ENCODE results near the gene NDST1. TPM values are rescaled to one million over a fixed set of nuclear protein-coding genes. Genes with fewer than 3 reads are reported as not detected.

NDST1 gene
- total RNA-seq, 6 donors from 2014 or later = 81.7 to 265 (median 166) TPM

DNA sequence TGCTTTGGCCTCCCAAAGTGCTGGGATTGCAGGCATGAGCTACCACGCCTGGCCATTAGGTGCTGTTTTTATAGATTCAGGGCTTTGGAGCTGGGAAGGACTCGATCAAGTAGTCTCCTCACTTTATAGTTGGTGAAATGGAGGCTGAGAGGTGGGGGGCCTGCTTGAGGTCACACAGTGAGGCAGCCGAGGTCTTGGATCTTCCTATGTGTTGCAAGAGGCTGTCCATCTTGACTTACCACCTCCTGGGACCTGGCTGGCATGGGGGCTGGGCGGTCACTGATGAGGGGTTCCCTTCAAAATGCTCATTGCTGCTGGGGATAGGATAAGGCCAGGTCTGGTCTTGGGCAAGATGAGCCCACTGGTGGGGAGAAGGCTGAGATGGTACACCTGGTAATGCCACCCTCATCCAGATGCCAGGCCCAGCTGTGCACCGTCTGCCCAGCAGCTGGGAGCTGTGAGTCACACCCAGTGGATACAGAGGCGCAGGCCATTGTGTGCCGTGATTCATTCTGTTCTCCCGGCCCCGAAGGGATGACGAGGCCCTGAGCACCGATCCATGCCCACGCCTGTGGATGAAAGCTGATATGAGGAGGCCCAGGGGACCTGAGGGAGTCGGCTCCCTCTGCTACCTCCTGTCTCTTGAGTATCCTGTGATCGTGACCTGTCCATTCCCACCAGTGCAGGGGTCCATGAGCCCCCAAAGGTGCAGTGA, 10.5 kb upstream of the NDST1 start:
- no peak overlapping the region for H3K4me3 ChIP-seq
- no peaks in the 10 kb centered on the region for H3K9me3 ChIP-seq
- H3K27ac ChIP-seq = peak overlapping the region; percentile 61 to 84 (median 83)
- DNase-seq = peak; percentile 51 to 77
- 64 to 69% methylated on average over 9 to 14 of the region's 14 CpGs for WGBS, 2 donors
- peaks cover 0 to 6% (median 0%) of the 10 kb centered on the region in 4 donors for H3K36me3 ChIP-seq
- peaks cover 60 to 69% (median 64%) of the 10 kb centered on the region in 4 donors for H3K4me1 ChIP-seq
- peak; percentile 74 to 88 for ATAC-seq (ENCODE audit: low FRiP score in 2 of 2)
- H3K27me3 ChIP-seq = no peaks in the 10 kb centered on the region
- no peak for TF ChIP-seq EP300 (IDR thresholded peaks at IDR 0.05)
- TF ChIP-seq POLR2AphosphoS5 (IDR thresholded peaks at IDR 0.05) = peak; percentile 73 to 88
- TF ChIP-seq, protein P1, sequence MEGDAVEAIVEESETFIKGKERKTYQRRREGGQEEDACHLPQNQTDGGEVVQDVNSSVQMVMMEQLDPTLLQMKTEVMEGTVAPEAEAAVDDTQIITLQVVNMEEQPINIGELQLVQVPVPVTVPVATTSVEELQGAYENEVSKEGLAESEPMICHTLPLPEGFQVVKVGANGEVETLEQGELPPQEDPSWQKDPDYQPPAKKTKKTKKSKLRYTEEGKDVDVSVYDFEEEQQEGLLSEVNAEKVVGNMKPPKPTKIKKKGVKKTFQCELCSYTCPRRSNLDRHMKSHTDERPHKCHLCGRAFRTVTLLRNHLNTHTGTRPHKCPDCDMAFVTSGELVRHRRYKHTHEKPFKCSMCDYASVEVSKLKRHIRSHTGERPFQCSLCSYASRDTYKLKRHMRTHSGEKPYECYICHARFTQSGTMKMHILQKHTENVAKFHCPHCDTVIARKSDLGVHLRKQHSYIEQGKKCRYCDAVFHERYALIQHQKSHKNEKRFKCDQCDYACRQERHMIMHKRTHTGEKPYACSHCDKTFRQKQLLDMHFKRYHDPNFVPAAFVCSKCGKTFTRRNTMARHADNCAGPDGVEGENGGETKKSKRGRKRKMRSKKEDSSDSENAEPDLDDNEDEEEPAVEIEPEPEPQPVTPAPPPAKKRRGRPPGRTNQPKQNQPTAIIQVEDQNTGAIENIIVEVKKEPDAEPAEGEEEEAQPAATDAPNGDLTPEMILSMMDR (IDR thresholded peaks at IDR 0.05) = no peak
- TF ChIP-seq POLR2A (IDR thresholded peaks at IDR 0.05) = no peak

DNA sequence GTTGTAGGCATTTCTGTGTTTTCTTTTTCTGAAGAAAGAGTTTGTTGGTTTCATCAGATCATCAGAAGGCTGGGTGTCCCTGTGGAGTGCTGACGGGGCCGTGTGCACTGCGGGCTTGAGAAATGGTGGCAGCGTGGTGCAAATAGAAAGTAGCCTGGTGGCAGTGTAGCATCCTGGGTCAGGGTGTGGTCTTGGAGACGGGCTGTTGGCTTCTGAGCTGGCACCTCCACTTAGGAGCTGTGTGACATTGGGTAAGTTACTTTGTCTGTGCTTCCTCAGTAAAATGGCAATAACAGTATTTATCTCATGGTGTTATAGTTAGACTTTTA, 10.0 kb upstream of the NDST1 start:
- Histone ChIP-seq H3K27ac (peak overlapping the region; percentile 61 to 84 (median 83)), H3K9me3 (no peaks in the 10 kb centered on the region), H3K4me3 (no peak overlapping the region), H3K36me3 (peaks cover 0 to 6% (median 0%) of the 10 kb centered on the region in 4 donors), H3K27me3 (no peaks in the 10 kb centered on the region), H3K4me1 (peaks cover 65 to 72% (median 68%) of the 10 kb centered on the region in 4 donors)
- ATAC-seq (ENCODE audit: low FRiP score in 2 of 2) (peak in 1 of 2 donors; percentile 35), DNase-seq (no peak)
- WGBS, 2 donors = 68 to 69% methylated on average over 5 of the region's 5 CpGs
- TF ChIP-seq POLR2AphosphoS5 (IDR thresholded peaks at IDR 0.05) = no peak
- no peak for TF ChIP-seq POLR2A (IDR thresholded peaks at IDR 0.05)
- TF ChIP-seq, protein P1 (IDR thresholded peaks at IDR 0.05) = no peak
- no peak for TF ChIP-seq EP300 (IDR thresholded peaks at IDR 0.05)

DNA sequence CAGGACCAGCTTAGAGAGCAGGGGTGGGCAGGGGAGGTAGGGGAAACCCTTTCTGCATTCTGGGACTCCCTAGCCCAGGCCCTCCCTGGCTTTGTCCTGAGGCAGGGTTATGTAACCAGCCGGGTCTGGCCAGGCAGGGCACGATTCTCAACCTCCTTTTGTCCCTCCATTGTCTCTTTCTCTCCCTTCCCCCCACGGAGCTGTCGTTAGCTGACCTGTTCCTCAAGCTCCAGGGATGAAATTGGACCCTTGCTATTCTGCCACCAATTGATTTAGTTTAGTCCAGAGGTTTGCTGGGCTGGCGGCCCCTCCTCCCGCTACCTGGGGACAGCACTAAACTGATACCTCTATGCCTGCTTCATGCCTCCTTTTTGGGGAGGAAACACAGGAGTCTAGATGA, 9.4 kb upstream of the NDST1 start:
- H3K27me3 ChIP-seq = no peaks in the 10 kb centered on the region
- H3K9me3 ChIP-seq = no peaks in the 10 kb centered on the region
- no peak overlapping the region for H3K4me3 ChIP-seq
- peak overlapping the region; percentile 61 to 84 (median 83) for H3K27ac ChIP-seq
- H3K4me1 ChIP-seq = peaks cover 71 to 75% (median 73%) of the 10 kb centered on the region in 4 donors
- TF ChIP-seq EP300 (IDR thresholded peaks at IDR 0.05) = no peak
- TF ChIP-seq, protein P1 (IDR thresholded peaks at IDR 0.05) = no peak
- TF ChIP-seq POLR2AphosphoS5 (IDR thresholded peaks at IDR 0.05) = no peak
- no peak for TF ChIP-seq POLR2A (IDR thresholded peaks at IDR 0.05)
- WGBS, 2 donors = 52 to 54% methylated on average over 6 of the region's 6 CpGs
- DNase-seq (no peak), ATAC-seq (ENCODE audit: low FRiP score in 2 of 2) (no peak)
- H3K36me3 ChIP-seq = peaks cover 0 to 4% (median 0%) of the 10 kb centered on the region in 4 donors

DNA sequence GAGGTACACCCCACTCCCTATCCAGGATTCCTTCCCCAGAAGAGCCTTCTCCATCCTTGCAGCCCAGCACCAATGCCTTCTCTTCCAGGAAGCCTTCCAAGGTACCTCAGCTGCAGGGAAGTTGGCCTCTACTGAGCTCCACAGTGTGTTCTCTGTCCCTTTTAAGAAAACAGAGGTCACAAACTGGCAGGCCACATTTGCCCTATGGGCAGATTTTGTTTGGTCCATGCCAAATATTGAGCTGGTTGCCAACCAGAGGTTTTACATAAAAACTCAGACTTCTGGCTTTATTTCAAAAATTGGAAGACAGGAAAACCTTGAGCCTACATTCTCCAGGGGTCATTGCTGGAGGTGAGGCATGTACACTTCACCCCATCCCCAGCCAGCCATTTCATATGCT, 9.0 kb upstream of the NDST1 start:
- no peaks in the 10 kb centered on the region for H3K27me3 ChIP-seq
- peaks cover 75 to 79% (median 78%) of the 10 kb centered on the region in 4 donors for H3K4me1 ChIP-seq
- H3K4me3 ChIP-seq = no peak overlapping the region
- DNase-seq (no peak), ATAC-seq (ENCODE audit: low FRiP score in 2 of 2) (no peak)
- H3K27ac ChIP-seq = peak overlapping the region; percentile 61 to 91 (median 84)
- TF ChIP-seq EP300 (IDR thresholded peaks at IDR 0.05) (no peak), POLR2AphosphoS5 (IDR thresholded peaks at IDR 0.05) (no peak), POLR2A (IDR thresholded peaks at IDR 0.05) (no peak)
- TF ChIP-seq, protein P1 (IDR thresholded peaks at IDR 0.05) = no peak
- H3K36me3 ChIP-seq = no peaks in the 10 kb centered on the region
- H3K9me3 ChIP-seq = no peaks in the 10 kb centered on the region
